ENCODE results near the gene CPXM2.

CPXM2 gene

DNA sequence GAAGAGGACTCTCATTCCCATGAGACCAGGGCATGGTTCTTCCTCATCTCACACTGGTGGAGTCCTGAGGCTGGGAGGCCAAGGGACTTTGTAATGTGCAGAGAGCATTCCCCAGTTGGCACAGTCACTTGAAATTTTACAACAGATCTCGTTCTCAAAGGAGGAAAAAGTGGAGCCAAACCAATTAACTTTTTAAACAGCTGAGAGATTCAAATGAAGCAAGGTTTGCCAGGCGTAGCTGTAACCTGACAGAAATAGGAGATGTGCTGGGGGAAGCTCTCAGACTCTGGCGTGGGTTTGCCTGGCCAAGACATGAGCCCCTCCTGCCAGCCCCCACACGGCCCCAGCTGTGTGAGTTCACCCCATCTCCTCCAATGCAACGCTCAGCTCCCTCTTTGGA, 12.0 kb upstream of the CPXM2 start:
- no peak for DNase-seq

DNA sequence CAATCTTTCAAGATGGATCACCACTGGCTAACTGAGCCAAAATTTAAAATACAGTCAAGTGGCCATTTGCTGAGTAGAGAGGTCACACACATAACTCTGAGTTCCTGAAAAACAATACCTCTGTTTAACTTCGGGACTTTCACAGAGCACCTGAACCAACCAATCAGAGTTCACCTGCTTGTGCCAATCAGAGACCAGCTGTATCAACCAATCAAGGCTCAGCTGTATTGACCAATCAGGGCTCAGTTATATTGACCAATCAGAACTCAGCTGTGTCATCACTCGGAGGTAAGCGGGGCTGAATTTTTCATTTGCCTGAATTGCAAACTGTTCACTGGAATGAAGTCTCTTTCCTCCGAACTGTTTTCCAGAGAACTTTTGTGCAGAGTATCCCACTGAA, 10.0 kb upstream of the CPXM2 start:
- DNase-seq = no peak

DNA sequence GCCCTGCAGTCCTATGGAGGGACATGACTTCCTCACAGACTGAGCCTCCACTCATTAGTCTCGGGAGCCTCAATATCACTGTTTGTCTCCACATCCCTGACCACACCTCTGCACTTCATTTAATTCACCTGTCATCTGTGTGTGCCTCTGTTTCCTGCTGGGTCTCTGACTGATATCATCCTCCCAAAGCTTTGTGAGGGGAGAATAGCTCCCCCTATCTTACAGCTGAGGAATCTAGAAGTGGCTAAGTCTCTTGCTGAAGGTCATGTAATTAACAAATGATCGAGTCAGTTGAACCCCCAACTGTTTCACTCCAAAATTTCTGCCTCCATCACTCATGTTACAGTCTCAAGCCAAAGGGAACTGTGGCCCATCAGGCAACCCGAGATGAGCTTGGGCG, 5.5 kb upstream of the CPXM2 start:
- no peak for DNase-seq

DNA sequence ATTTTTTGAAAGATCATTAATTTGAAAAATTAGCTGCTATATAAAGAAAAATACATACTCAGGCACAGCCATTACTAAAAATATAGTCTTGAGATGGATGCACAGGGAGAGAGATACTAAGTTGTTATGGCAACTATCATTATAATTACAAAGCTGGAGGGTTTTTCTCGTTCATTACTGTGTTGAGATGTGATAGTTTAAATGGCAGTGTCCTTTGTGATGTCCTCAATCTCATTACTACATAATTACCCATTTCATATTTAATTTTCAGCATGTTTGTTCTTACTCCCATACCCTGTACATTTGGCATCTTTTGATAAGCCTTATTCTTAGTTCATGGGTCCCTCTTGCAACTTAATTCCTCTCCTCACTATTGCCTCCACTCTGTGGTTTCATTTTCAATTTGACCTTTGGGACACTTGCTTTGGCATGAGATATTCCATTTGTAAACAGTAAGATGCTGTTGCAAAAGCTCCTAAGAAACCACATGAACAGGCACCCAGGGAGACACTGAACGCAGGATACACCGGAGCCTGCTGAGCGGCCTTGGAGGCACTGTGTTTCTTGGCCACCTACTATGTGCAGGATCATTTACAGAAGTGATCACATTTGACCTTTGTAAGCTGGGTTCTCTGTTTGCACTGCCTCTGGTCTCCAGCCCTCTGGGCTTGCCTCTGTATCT, 4.8 kb upstream of the CPXM2 start:
- DNase-seq = no peak

DNA sequence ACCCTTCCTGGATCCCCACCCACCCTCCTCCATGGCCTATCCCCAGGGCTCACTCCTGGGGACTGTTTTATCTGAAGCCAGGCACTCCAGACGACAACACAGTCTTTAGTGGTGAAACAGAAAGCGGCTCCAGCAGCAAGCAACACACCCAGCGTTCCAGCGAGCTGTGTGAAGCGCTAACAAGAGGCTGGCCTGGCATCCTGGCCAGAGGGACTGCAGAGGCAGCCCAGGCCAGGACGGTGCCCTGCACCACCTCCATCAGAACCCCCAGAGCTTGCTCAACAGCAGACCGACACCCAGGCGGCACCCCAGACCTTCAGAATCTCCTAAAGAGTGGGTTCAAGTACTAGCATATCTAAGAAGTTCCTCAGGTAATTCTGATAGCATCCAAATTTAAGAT, 2.0 kb upstream of the CPXM2 start:
- DNase-seq = no peak

DNA sequence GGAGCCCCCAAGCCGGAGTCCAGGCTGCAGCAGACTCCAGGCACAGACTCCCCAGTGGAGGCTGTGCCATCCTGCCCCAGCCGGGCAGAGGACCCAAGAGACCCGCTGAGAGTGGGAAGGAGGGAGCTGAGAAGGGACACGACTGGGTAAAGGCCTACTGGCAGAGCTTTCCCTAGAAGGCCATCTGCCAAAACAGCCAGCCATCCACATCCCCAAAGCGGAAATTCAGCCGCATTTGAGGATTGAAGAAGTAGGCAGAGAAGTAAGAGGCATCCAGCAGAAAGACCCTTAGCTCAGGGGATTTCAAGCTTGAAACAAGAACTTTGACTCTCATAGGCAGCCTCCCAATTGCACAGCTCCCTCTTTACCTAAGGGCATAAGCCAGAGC, 857 bp downstream of the CPXM2 start:
- no peak for DNase-seq

- DNase-seq = no peak
These were observed 1.4 kb downstream of the CPXM2 start for GRCh38 chr10:123890226-123890625.

GRCh38 chr10:123889821-123890220, 1.8 kb downstream of the CPXM2 start:
- no peak for DNase-seq

GRCh38 chr10:123888751-123889150, 2.9 kb downstream of the CPXM2 start:
- DNase-seq = no peak

DNA sequence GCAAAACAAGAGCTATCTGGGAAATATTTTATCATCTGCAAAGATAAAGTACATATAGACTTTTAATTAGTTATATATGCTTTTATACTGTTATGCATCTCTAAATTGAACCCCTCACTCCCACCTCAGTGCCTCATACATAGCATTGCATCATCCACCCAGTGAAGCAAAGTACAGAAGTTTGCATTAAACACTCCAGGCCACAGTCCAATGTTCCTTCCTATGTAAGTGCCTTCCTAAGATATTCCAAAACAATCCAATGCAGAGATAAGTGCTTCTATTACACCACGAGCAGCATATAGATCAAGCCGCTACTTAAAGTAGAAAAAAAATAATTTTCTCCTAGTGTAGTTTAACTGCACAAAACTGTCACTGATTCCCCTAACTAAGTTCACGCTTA, 3.4 kb downstream of the CPXM2 start:
- DNase-seq = no peak

DNA sequence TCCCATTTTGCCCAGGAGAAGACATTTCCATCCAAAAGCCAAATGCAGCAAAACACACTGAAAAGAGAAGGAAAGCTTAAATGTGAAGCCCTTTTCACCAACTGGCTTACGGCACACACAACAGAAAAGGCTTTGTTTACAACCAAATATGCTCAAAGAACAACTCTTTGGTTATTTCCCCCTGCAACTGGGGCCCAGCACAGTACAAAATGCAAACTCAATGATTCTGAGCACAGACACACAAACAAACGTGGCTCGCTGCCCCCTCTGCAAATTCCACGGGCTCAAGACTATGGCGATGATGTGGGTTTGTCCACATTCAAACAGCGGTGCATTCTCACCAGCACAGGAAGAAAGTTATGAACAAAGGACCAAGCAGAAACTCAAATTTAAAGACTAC, 5.3 kb downstream of the CPXM2 start:
- DNase-seq = no peak

GRCh38 chr10:123885406-123886170, 6.0 kb downstream of the CPXM2 start:
- DNase-seq = no peak

DNA sequence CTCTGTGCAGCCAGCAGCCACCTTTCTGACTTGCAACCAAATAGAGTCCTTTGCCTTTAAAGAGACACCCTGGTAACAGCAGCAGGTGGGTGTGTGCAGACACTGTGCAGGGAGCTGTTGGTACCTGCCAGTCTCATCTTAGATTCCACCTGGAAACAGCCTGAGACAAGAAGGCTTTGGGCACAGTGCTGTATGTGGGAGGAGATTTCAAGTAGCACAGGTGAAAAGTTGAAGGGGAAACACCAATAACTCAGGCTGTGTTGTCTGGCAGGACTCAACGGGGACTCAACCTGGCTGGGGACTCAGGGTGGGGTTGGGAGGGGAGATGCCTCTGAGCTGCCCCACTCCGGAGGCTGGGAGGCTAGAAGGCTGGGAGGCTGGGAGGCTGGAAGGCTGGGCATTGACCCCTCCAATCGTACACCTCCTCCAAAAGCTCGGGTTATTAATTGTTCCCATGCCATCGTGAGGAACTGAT, 6.7 kb downstream of the CPXM2 start:
- DNase-seq = no peak

GRCh38 chr10:123884351-123884906, 7.2 kb downstream of the CPXM2 start:
- no peak for DNase-seq

DNA sequence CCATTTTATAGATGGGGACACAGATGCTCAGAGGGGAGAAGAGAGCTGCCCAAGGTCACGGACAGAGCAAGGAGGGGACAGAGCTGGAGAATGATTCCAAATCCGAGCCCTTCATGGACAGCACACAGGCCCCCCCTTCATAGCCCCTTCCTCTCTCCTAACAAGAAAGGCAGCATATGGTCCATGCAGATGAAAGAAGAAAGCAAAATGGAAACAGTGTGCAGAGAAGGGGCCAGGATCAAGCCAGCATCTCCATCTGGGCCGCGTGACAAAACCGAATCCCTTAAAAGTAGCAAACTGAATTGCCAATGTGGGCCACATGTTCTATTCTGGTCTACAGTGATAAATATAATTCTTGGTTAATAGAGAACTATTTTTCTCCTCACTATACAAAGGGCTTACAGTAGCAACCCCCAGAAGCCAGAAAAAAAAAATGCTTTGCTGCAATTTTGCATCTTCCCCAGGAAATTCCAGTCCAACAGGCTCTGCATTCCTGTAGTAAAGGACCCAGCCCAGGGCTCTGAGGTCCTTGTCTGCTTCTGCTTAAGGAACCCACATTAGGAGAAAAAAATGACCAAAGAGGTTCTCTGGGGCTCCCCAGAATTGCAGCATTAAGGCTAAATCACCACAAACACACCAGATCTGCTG, 7.8 kb downstream of the CPXM2 start:
- no peak for DNase-seq

GRCh38 chr10:123882681-123883445, 8.7 kb downstream of the CPXM2 start:
- no peak for DNase-seq

GRCh38 chr10:123882177-123882576, 9.4 kb downstream of the CPXM2 start:
- DNase-seq = no peak

DNA sequence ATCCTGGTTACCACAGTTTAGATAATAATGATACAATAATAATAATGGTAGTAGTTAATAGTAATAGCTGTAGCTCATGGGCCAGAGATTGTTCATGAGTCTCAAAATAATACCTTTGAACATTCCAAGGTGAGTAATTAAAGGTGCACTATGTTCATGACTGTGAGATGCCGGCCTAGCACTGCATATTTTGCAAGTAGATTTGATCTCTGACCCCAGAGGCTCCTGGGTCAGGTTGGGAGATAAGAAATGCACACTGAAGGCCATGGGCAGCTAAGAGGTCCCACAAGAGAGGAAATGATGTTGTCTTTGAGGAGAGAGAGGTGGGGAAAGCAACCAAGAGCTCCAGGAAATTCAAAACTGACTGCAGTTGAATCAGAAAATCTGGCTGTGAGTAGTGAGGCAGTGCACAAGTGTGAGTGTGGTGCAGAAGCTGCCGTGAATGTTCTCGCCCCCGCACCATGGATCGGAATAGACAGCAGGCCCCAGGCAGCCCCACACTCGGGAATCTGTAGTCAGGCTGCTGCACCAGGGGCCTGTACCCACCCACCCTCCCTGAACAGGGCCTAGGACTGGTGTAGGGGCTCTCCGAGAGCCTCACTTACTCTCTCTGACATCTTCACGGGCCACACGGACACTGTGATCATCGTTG, 11.9 kb downstream of the CPXM2 start:
- DNase-seq = no peak

DNA sequence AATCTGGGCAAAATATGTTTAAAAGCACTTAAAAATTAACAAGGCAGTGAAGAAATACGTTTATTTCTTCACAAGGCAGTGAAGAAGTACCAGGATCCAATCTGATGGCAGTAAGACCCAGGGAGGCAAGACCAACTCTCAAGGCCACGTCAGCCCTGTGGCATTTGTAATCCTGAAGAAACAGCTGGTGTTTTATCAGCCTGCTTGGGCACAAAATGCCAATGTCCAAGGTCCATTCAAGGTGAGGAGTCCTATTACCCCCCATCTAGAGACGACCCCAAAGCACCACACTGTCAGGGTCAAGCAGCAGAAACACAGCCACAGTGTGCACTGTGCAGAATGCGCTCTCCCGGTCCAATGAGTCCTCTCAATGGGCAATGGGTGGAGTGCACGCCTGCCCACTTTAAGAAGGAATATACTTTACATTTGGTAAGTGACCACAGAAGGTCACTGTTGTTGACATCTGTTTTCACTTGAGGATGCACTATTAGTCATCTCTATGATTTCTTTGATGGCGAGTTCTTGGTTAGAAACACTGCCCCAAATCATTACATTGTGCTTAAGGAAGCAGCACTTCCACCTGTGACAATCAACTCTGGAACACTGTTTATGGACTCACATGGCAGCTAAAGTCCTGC, 12.8 kb downstream of the CPXM2 start:
- no peak for DNase-seq

DNA sequence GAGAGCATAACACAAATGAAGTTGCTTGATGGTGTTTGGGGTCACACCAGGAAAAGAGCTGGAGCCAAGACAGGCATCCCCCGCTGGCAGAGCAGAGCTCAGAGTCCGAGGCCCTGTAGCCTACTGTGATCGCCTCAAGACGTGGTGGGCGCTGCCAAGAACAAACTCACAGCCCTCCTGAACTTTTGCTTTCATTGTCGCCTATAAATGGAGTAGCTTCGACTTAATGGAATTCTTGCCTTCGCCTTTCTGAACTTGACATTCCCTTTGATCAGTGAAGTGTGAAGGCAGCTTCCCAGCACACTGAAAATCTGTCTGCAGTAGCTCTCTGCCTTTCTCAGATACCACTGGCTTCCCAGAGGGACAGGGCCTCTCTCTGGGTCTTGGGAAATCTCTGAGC, 21.3 kb downstream of the CPXM2 start:
- DNase-seq = no peak

GRCh38 chr10:123869020-123869414, 22.6 kb downstream of the CPXM2 start:
- DNase-seq = no peak
